ENCODE data around the gene ACOXL.
"Not testable (repeated sequence)": the region's sequence is repeated elsewhere in the genome, so short reads cannot be mapped to it uniquely, and the experiment has no call there.

ACOXL gene

GRCh38 chr2:110855841-110856240, 123.5 kb downstream of the ACOXL start:
- not testable (repeated sequence) for DNase-seq (ENCODE audit: low spot score)

DNA sequence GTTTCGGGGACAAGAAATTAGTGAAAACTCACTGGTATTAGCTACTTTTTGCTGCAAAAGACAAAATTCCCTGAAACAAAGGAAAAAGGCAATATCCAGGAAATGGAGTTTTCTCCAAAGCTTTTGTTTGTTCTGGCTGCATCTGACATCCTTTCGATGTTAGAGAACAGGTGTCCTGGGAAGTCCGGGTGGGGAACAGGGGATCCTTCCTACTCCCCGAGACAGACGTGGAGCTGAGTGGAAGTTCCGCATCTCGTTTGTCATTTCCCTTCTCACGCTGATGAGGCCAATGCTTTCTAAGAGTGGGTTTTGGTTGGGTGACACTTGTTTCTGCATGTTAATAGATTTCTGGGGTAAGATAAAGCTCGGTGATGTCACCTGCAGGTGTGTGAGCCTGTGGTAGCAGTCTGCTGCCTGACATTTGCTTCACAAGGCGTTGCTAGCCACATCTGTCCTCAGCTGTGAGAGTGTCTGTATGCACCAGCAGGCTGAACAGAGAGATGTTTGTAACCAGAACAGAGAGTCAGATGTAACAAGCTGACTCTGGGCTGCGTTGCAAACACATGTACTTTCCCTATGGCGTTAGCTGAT, 125.9 kb downstream of the ACOXL start:
- DNase-seq (ENCODE audit: low spot score), result peak; percentile 81

DNA sequence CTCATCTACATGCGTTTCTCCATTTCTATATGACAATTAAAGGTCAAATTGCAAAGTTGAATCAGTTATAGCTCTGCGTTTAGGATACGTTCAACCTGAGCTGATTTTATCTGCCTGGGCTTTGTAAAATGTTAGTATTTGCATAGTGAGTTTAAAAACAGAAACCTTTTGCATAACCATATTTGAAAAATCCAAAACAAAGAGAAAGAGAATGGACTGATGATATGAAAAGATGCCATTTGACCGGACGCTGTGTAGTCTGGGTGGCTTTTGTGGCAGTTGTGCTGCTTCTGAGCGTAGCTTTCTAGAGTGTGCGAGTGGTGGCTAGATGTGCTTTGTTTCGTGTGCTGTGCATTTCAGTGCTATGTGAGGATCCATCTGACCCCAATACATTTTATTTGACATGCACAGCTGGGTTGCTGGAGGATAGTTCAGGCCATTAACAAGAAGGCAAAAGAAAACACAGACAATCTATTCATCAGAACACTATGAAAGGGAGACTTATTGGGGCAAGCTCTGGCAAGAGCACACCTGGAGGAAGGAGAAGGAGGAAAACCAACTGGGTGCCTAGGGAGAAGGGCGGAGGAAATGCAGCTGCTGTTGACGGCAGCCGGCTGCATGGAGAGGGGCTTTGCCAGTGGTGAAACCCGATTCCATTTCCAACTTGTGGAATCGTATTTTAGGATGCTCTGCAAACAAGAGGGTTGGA, 126.8 kb downstream of the ACOXL start:
- DNase-seq (ENCODE audit: low spot score), result peak; percentile 15

DNA sequence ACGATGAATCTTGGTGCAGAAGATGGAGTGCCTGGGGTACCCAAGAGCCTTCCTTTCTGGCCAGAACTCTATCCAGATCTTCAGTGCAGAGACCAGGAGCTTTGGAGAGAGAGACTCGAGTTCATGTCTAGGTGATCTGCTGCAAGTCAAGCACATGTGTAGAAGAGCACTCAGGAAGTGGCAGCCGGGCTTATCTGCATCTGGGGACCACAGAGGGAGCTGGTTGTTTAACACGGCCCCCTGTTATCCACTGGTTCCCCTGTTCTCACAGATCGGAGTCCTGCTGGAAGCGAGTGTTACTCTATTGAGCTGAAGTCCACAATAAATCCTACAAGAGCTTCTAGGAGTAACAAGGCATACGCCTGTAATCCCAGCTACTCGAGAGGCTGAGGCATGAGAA, 128.3 kb downstream of the ACOXL start:
- no peak for DNase-seq (ENCODE audit: low spot score)

DNA sequence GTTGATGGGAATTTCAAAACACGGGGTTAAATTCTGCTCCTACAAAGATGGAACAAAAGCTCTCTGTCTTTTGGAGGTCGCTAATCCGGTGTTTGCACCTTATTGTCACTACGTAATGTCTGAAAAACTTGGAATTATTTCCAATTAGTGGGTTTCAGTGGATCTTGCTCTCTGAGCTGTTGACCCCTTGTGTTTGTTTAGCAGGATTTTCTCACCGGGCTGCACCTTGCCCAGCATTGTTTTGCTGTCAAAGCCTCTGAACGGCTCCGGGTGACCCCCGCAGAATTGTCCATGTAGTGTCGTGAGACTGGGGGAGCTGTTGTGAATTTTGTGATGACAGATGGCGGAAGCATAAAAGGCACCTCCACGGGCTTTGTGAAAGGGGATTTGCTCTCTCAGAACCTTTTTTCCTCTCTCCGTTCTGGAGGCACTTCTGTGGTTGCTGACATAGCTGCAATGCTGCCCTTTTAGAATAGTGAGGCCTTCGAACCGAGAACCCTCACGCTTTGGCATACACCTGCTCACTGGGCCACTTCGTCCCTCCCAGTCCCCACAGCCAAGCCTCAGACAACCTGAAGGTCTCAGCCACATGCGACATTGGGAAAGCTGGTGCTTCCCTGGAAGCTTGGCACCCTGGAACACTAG, 129.4 kb downstream of the ACOXL start:
- DNase-seq (ENCODE audit: low spot score), result no peak

- DNase-seq (ENCODE audit: low spot score), result no peak
Observed at GRCh38 chr2:110863726-110864125, 131.4 kb downstream of the ACOXL start.

- DNase-seq (ENCODE audit: low spot score), result no peak
Observed at GRCh38 chr2:110864176-110864575, 131.8 kb downstream of the ACOXL start.

DNA sequence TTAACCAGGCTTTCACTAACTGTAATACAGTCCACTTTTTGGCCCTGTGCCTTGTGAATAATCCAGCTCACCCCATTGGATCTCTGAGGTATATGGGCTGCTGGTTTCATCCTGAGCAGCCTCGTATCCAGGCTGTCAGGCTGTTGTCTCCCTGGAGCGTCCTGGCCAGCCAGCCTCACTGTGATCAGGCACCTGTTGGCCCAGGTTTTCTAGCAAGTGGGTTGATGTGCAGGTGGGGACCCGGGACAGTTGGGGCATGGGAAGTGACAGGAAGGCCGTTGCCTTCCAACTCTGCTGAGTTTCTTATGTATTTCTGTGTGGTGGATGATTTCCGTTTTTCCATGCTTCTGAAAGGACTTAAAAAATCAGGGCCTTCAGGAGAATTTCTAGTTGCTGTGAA, 132.4 kb downstream of the ACOXL start:
- no peak for DNase-seq (ENCODE audit: low spot score)

- DNase-seq (ENCODE audit: low spot score), result no peak
Observed at GRCh38 chr2:110865188-110865587, 132.8 kb downstream of the ACOXL start.

- no peak for DNase-seq (ENCODE audit: low spot score)
Observed at GRCh38 chr2:110866045-110866444, 133.7 kb downstream of the ACOXL start.

DNA sequence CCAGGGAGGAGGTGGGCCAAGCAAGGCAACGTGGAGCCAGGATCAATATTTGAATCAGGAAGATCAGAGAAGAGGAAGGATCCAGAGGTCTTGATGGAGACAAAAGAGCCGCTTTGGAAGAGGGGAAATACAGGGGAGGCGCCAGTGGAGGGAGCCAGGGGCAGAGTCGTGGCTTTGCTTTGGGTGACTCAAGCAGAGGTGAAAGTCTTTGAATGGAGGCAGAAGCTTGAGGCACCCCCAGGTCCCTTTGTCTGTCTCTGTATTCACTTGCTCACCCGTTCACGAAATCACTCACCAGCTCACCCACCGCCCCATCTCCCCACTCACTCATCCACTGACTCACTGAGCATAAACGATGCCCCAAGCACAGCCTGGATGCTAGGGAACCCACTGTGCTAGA, 134.1 kb downstream of the ACOXL start:
- no peak for DNase-seq (ENCODE audit: low spot score)

- DNase-seq (ENCODE audit: low spot score), result no peak
Observed at GRCh38 chr2:110867078-110867477, 134.7 kb downstream of the ACOXL start.

DNA sequence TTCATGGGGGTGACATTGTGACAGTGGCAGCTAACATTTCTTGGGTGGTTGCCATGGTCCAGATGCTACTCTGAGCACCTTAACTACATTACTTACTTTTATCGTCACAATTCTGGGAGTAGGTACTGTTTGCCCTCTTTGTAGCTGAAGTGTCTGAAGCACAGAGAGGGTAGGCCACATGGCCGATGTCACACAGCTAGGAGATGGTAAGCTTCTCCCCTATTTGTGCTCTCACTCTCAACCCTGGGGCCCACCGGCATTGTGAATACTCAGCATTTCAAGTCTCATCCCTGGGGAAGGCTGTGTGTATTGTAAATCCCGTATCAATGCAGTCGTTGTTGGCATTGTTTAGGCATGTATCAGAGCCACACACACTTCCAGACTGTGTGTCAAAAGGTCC, 136.6 kb downstream of the ACOXL start:
- no peak for DNase-seq (ENCODE audit: low spot score)

- no peak for DNase-seq (ENCODE audit: low spot score)
Observed at GRCh38 chr2:110869472-110870446, 137.4 kb downstream of the ACOXL start.

DNA sequence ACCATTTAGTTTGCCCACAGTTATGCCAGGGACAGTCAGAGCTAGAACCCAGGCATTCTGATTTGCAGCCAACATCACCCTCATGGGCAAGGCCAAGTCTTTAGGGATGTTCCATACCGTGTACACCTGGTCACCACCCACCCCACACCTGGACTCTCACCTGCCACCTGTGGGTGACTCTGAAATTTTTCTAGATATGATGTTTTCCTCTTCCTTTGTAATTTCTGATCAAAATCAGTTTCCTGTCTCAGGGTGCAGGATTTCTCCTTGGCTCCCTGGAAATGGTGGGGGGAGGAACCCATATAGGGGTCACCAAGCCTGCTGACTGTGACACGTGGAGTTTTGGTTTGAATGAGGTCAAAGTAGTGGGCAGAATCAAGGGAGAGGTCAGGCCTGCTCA, 138.2 kb downstream of the ACOXL start:
- no peak for DNase-seq (ENCODE audit: low spot score)

GRCh38 chr2:110871637-110872036, 139.3 kb downstream of the ACOXL start:
- DNase-seq (ENCODE audit: low spot score), result no peak

GRCh38 chr2:110872521-110872920, 140.1 kb downstream of the ACOXL start:
- DNase-seq (ENCODE audit: low spot score), result no peak

DNA sequence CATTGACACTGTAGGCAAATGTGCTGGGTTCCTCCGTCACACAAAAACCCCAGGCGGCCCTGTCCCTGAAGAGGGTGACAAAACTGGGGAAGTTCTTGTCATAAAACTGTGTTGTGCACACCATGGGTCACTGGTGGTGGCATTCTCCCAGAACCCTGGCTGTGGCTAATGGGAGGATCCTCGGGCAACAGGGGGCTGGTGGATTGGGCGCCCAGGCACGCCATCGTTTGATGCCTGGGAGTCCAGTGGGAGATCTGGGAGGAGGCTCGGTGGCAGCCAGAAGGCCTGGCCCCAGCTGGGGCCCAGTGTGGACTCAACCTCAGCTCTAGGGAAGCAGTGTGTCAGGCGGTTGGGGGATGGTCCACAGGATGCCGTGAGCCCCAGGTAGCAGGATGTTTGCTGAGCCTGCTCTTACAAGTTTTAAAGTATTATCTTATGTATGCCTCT, 140.7 kb downstream of the ACOXL start:
- DNase-seq (ENCODE audit: low spot score), result no peak

GRCh38 chr2:110873597-110874452, 141.5 kb downstream of the ACOXL start:
- DNase-seq (ENCODE audit: low spot score), result no peak

DNA sequence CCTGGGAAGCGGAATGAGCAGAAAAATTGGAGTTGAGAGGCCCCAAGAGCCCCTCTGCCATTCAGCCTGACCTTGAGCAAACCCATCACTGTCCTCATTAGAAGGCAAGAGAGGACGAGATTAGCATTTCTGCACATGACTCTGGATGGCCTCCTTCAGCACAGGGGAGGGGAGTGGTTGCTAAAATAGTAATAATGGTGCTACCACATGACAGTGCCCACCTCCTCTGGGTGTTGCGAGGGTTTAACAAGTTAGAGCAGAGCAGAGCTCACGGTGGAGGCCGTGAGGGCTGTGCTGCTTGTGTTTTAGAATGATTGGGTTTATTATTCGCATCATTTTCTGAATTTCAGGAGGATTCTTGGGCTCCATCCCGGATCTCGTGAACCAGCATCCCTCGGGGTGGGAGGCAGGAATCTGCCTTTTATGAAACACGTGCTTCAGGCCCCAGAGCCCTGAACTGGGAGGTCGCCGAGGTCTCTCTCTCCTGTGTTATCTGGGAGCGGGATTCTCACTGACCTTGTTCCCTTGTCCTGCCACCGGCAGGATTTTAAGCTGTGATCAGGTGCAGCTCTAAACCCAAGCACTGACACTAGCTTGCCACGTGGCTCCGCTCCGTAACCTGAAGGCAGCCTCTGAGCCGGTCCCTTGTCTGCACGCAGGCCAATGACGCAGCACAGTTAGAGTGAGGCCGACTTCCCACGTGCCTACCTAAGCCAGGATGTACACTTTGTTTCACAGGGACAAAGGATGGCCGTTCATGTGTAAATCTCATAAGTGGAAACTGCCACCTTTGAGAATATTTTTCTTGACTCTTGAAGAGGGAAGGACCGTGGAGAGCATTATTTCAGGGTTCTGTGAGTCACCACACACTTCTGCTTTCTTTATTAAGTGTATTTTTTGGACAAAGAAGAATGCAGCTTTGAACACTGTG, 142.3 kb downstream of the ACOXL start:
- no peak for DNase-seq (ENCODE audit: low spot score)
